Amygdala (tissue), 56 donors: ENCODE results near the gene HECTD3.
"Not testable (repeated sequence)": the region's sequence is repeated elsewhere in the genome, so short reads cannot be mapped to it uniquely, and the experiment has no call there.

Experiments
- DNase-seq, 56 donors: peaks; one replicate each; lab custom pipeline; 2025; lab: John Stamatoyannopoulos, UW

The HECTD3 gene

GRCh38 chr1:44995467-44996238, 15.5 kb downstream of the HECTD3 start:
- DNase-seq = no peak

- no peak for DNase-seq
Observed at GRCh38 chr1:44994309-44994898, 16.7 kb downstream of the HECTD3 start.

GRCh38 chr1:44988531-44989156, 22.5 kb downstream of the HECTD3 start:
- no peak for DNase-seq

- DNase-seq = no peak
Observed at GRCh38 chr1:44985747-44986359, 25.3 kb downstream of the HECTD3 start.

DNA sequence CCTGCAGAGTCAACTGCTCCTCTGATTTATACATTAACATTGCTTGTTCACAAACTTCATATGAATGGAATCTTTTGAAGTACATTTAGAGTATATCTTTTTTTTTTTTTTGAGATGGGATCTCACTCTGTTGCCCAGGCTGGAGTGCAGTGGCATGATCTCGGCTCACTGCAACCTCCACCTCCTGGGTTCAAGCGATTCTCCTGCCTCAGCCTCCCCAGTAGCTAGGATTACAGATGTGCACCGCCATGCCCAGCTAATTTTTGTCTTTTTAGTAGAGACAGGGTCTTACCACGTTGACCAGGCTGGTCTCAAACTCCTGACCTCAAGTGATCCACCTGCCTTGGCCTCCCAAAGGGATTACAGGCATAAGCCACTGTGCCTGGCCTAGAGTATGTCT, 33.8 kb downstream of the HECTD3 start:
- not testable (repeated sequence) for DNase-seq

GRCh38 chr1:44976252-44976651, 34.9 kb downstream of the HECTD3 start:
- no peak for DNase-seq

DNA sequence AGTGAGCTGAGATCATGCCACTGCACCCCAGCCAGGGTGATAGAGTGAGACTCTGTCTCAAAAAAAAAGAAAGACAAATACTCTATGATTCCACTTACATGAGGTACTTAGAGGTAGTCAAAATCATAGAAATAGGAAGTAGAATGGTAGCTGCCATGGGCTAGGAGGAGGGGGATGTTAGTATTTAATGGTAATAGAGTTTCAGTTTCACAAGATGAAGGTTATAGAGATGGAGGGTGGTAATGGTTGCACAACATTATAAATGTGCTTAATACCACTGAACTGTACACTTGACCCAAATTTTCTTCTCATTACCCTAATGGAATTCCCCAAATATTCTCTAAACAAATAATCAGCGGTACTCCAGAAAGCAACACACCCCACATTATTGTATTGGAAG, 37.5 kb downstream of the HECTD3 start:
- no peak for DNase-seq

DNA sequence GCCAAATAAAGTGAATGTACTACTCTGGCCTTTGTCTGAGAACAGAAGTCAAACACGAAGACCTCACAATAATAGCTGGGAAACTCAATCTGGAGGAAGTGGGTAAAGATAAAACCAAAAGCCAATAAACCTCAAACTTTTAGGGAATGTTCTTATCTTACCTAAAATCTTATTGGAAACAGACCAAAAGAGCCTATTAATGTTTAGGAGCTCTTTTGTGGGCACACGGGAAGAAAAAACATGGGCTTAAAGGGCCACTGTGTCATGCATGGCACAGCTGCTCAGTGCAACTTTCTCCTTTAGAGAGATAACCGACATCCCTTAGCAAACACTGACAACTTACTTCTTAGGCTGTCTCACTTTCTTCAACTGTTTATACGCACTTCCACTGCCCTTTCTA, 40.8 kb downstream of the HECTD3 start:
- no peak for DNase-seq

DNA sequence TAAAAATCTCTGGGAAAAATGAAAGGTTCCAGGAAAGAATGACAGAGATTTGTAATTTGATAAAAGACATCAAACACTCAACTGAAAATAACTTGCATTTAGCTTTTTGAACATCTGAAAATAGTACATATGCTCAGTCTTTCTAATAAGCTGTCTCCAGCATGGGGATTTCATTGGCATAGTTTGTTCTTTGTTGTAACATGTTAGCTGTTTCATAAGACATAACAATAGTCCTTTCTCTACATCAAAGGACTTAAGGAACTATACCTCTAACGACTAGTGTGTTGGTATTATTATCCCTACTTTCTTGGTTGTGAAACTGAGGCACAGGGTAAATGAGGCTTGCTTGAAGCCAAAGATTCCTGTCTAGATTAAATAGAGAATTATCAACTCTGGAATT, 46.7 kb downstream of the HECTD3 start:
- DNase-seq = no peak

DNA sequence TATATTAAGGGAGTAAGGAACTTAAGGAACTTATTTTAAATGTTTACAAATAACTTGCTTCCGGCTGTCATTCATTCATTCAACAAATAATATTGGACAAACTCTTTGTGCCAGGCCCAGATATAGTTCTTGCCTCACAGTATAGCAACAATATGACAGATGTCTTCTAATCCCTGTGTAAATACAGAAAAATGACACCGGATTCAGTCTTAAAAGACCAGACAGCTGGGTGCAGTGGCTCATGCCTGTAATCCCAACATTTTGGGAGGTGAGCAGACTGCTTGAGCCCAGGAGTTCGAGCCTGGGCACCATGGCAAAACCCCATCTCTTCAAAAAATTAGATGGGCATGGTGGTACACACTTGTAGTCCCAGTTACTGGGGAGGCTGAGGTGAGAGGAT, 48.4 kb downstream of the HECTD3 start:
- DNase-seq = no peak

DNA sequence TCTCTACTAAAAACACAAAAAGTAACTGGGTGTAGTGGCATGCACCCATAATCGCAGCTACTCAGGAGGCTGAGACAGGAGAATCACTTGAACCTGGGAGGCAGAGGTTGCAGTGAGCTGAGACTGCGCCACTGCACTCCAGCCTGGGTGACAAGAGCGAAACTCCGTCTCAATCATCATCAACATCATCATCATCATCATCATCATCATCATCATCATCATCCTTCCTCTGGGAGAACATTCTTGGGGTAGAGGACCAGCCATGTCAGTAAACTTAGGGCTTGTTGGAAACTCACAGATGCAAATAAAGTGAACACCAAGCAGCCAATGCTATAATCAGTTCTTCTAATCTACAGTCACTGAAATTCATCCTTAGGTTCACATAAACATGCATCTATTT, 49.1 kb downstream of the HECTD3 start:
- not testable (repeated sequence) for DNase-seq

- not testable (repeated sequence) for DNase-seq
Observed at GRCh38 chr1:44957566-44957965, 53.6 kb downstream of the HECTD3 start.

GRCh38 chr1:44956077-44956476, 55.0 kb downstream of the HECTD3 start:
- DNase-seq = not testable (repeated sequence)
